ENCODE results near the gene NDE1.

NDE1 gene

DNA sequence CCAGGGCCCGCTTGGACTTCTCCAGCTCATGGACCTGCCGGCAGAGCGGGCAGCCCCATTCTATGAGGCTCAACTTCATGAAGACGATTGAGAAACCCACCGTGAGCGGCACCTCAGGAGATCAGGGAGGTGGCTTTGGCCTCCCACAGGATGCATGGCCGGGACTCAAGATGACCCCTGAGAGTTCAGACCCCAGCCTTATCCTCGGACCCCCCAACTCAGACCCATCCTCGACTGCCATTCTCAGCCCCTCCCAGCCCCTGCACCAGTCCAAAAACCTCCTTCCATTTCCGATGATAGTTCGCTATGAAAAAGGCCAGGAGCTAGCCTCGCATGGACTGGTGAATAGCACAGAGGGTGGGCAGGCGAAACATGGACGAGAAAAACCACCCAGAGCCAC lies 71.0 kb downstream of the NDE1 start:
- Histone ChIP-seq H3K27ac (ENCODE audit: low read length) (no peak overlapping the region), H3K27me3 (replicated peaks; ENCODE audit: insufficient read depth, low read length) (no peaks in the 10 kb centered on the region), H3K9ac (ENCODE audit: low read length) (no peak overlapping the region), H3K4me2 (ENCODE audit: low read depth, low read length) (no peak overlapping the region), H3F3A (ENCODE audit: insufficient read depth, low read length) (no peaks in the 10 kb centered on the region), H4K20me1 (ENCODE audit: insufficient read depth, low read length) (no peaks in the 10 kb centered on the region), H2AFZ (ENCODE audit: low read length) (no peak overlapping the region), H3K36me3 (replicated peaks; ENCODE audit: insufficient read depth, low read length) (0 out of 2 replicates have a peak, but pooled peaks cover 5% of the 10 kb centered on the region), H3K79me2 (ENCODE audit: low read length) (no peaks in the 10 kb centered on the region), H3K4me3 (ENCODE audit: low read length) (no peak overlapping the region), H3K9me2 (replicated peaks; ENCODE audit: insufficient read depth, low read length) (no peaks in the 10 kb centered on the region), H3K4me1 (ENCODE audit: low read length) (no peaks in the 10 kb centered on the region), H3K9me3 (replicated peaks; ENCODE audit: insufficient read depth, low read length) (no peaks in the 10 kb centered on the region)
- TF ChIP-seq, protein P1, sequence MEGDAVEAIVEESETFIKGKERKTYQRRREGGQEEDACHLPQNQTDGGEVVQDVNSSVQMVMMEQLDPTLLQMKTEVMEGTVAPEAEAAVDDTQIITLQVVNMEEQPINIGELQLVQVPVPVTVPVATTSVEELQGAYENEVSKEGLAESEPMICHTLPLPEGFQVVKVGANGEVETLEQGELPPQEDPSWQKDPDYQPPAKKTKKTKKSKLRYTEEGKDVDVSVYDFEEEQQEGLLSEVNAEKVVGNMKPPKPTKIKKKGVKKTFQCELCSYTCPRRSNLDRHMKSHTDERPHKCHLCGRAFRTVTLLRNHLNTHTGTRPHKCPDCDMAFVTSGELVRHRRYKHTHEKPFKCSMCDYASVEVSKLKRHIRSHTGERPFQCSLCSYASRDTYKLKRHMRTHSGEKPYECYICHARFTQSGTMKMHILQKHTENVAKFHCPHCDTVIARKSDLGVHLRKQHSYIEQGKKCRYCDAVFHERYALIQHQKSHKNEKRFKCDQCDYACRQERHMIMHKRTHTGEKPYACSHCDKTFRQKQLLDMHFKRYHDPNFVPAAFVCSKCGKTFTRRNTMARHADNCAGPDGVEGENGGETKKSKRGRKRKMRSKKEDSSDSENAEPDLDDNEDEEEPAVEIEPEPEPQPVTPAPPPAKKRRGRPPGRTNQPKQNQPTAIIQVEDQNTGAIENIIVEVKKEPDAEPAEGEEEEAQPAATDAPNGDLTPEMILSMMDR (IDR thresholded peaks at IDR 0.05; ENCODE audit: low read length): no peak
- no peak for TF ChIP-seq EZH2 (optimal IDR thresholded peaks at IDR 0.05; ENCODE audit: low read depth, low read length)
- no peak for TF ChIP-seq EZH2phosphoT487 (IDR thresholded peaks at IDR 0.05; ENCODE audit: low read length)
- no peak for DNase-seq

DNA sequence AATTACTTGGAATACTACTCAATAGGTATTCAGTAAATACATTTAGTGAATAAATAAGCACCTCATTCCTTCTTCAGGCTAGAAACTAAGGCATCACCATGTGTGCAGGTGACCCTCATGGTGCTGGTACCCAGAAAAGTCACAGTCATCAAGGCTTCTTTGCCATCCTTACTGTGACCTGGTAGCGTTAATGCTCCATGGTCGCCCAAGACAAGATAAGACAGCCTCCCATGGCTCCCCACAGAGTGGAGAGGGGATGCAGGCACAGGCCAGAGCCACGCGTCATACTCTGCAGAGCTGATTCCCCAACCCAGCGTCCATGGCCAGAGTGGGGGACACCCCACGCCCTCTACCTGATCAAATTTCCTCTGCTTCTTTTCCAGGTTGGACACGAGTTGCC lies 73.8 kb downstream of the NDE1 start:
- no peak for DNase-seq
- H3F3A ChIP-seq (ENCODE audit: insufficient read depth, low read length): no peaks in the 10 kb centered on the region
- H3K9ac ChIP-seq (ENCODE audit: low read length): no peak overlapping the region
- TF ChIP-seq, protein P1 (IDR thresholded peaks at IDR 0.05; ENCODE audit: low read length): no peak
- no peak for TF ChIP-seq EZH2phosphoT487 (IDR thresholded peaks at IDR 0.05; ENCODE audit: low read length)
- TF ChIP-seq EZH2 (optimal IDR thresholded peaks at IDR 0.05; ENCODE audit: low read depth, low read length): no peak
- no peaks in the 10 kb centered on the region for H4K20me1 ChIP-seq (ENCODE audit: insufficient read depth, low read length)
- no peaks in the 10 kb centered on the region for H3K9me2 ChIP-seq (replicated peaks; ENCODE audit: insufficient read depth, low read length)
- H3K36me3 ChIP-seq (replicated peaks; ENCODE audit: insufficient read depth, low read length): 0 out of 2 replicates have a peak, but pooled peaks cover 5% of the 10 kb centered on the region
- no peaks in the 10 kb centered on the region for H3K9me3 ChIP-seq (replicated peaks; ENCODE audit: insufficient read depth, low read length)
- no peak overlapping the region for H3K4me3 ChIP-seq (ENCODE audit: low read length)
- no peak overlapping the region for H3K27ac ChIP-seq (ENCODE audit: low read length)
- H3K4me2 ChIP-seq (ENCODE audit: low read depth, low read length): no peak overlapping the region
- no peaks in the 10 kb centered on the region for H3K4me1 ChIP-seq (ENCODE audit: low read length)
- no peak overlapping the region for H2AFZ ChIP-seq (ENCODE audit: low read length)
- no peaks in the 10 kb centered on the region for H3K79me2 ChIP-seq (ENCODE audit: low read length)
- no peaks in the 10 kb centered on the region for H3K27me3 ChIP-seq (replicated peaks; ENCODE audit: insufficient read depth, low read length)

DNA sequence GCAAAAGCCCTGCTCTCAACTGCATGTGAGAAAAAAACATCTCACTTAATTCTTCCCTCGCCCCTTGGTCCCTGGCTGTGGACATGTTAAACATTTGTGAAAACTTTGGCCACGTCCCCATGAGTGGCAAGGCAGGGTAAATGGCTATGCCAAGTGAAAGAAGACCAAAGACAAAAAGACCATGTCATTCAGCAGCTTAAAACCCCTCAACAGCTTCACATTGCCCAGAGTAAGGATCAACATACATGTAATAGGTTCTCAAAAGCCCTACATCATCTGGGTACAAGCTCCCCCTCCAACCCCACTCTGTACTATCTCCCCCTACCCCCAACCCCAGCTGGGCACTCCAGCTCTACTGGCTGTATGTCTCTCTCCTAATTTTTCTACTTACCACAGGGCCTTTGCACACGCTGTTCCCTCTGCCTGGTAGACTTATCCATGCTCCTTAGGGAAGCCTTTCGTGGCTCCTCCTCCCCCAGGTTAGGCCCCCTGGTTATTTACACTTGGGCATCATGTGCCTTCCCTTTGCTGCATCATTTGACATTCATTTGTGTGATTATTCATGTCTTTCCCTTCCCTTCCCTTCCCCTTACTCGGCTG lies 75.7 kb downstream of the NDE1 start:
- TF ChIP-seq EZH2 (optimal IDR thresholded peaks at IDR 0.05; ENCODE audit: low read depth, low read length) (no peak), EZH2phosphoT487 (IDR thresholded peaks at IDR 0.05; ENCODE audit: low read length) (no peak)
- TF ChIP-seq, protein P1 (IDR thresholded peaks at IDR 0.05; ENCODE audit: low read length): no peak

More for the DNA sequence above, 75.7 kb downstream of the NDE1 start:
- Histone ChIP-seq H3K4me1 (ENCODE audit: low read length) (no peaks in the 10 kb centered on the region), H3K4me3 (ENCODE audit: low read length) (no peak overlapping the region), H3F3A (ENCODE audit: insufficient read depth, low read length) (no peaks in the 10 kb centered on the region), H3K9me2 (replicated peaks; ENCODE audit: insufficient read depth, low read length) (no peaks in the 10 kb centered on the region), H3K4me2 (ENCODE audit: low read depth, low read length) (no peak overlapping the region), H4K20me1 (ENCODE audit: insufficient read depth, low read length) (no peaks in the 10 kb centered on the region), H3K9me3 (replicated peaks; ENCODE audit: insufficient read depth, low read length) (no peaks in the 10 kb centered on the region), H3K9ac (ENCODE audit: low read length) (no peak overlapping the region), H3K36me3 (replicated peaks; ENCODE audit: insufficient read depth, low read length) (0 out of 2 replicates have a peak, but pooled peaks cover 5% of the 10 kb centered on the region), H3K27me3 (replicated peaks; ENCODE audit: insufficient read depth, low read length) (no peaks in the 10 kb centered on the region), H3K27ac (ENCODE audit: low read length) (no peak overlapping the region), H3K79me2 (ENCODE audit: low read length) (no peaks in the 10 kb centered on the region), H2AFZ (ENCODE audit: low read length) (no peak overlapping the region)
- DNase-seq: no peak
